C1 segment of cervical spinal cord (tissue), 14 donors: ENCODE measurements around the gene TNIK.
A peak's percentile ranks its signal among the peaks of the same experiment; 100 is the strongest.

Source experiments
- DNase-seq, 14 donors: peaks; one replicate each; lab custom pipeline; 2025; lab: John Stamatoyannopoulos, UW

Gene TNIK

DNA sequence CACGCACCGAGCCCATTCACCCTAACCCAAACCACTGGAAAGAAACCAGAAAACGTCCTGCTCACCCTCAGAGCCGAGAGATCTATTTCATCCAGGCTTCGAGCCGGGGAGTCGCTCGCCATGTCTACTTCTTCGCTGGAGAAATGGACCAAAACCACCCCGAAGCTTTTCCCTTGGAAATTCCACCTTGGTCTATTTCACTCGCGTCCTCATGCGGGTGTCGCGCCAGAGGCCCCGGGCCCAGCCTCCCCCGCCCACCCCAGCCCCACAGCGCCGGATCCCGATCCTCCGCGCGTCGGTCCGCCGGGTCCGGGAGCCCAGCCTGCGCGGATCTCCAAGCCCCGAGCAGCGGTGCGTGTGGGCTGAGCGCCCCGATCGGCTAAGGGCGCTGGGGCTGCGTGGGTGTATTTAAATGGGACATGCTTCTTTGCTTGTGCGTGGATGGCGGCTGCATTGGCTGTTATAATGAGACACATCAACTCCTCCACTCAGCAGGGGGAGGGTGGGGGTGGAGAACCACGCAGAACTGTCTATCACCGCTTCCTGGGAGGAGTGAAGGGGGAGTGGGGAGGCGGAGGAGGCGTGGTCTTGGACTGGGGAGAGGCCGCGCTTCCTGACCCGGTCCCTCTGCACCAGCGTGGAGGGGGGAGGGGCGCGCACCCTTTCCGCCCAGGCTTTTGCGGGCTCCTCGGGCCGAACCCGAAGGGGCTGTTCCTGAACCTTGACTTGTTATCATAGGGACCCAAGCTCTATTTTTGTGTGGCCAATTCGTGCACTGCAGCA, at the start of gene TNIK:
Gene TNIK (minus strand): TSS at position 464 of the 783 bp plus-strand sequence. CDS start 342 bp downstream, at position 122.
- peak; percentile 42 to 94 (median 86) for DNase-seq

DNA sequence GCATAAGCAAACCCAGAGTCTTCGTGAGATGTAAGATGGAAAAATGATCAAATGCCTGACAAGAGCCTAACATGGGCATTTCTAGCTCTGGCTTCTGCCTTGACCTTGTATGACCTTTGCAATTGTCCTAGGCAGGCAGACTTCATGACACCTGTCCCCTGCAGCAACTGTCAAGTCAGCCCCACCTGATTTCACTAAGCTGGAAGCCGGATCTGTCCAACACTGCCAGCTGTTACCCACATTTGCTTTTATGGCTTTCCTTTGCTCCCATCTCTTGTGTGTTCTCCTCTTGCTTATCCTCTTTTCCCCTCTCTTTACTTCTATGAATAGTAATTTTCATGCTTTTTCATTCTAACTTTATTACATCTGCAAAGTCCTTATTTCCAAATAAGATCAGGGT, 48.5 kb upstream of the TNIK start:
- DNase-seq, result no peak

DNA sequence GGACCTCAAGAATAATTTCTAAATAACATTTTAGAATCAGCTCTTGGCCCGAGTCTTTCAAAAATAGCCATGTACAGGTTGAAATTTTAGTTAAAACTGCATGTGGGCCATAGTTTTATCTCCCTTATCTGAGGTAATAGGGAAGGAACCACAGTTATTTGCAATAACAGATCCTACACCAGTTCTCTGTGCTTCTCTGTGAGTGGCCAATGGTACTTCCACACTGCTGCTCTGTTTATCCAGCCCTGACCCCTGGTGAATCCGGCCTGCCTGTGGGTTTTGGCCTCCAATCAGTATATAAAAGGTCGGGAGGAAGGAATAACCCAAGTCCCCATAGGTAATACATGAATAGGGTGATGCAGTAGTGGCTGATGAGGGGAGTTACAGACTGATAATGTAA, 48.0 kb upstream of the TNIK start:
- DNase-seq, result no peak

DNA sequence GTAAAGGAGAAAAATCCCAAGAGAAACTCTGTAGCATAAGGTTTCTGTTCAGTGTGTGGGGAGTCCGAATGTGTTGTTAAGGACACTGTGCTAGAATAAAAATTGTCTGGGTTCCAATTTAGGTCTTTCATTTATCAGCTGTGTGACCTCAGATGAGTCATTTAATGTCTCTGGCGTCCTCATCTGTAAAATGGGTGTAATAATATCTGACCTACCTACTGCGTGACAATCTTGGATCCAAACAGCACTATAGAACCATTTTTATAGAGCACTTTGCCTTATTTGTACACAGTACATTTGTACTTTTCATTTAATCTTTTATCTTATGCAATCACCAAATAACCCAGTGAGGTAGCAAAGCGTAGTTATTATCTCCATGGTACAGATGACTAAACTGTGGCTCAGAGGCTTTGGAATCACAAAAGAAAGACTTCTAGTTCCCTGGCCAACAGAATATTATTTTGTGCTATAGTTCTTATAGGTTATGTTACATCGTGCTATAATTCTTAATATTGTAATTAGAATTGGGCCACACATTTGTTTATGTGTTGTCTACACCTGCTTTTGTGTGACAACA, 46.6 kb upstream of the TNIK start:
- DNase-seq, result no peak

DNA sequence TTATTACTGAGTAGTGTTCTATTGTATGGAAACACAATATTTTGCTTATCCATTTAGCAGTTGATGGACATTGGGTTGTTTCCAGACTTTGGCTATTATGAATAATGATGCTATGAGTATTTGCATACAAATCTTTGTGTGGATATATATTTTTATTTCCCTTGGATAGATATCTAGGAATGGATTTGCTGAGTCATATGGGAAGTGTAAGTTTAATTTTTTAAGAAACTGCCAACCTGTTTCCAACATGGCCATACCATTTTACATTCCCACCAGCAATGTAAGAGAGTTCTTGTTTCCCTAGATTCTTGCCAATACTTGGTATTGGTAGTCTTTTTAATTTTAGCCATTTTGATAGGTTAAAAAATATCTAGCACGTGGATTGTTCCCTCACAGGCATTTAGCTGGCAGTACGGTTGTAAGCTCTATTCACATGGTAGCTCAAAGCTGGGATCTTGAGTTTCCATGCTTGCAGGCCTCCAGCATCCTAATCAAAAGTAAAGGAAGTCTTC, 45.7 kb upstream of the TNIK start:
- DNase-seq, result no peak

DNA sequence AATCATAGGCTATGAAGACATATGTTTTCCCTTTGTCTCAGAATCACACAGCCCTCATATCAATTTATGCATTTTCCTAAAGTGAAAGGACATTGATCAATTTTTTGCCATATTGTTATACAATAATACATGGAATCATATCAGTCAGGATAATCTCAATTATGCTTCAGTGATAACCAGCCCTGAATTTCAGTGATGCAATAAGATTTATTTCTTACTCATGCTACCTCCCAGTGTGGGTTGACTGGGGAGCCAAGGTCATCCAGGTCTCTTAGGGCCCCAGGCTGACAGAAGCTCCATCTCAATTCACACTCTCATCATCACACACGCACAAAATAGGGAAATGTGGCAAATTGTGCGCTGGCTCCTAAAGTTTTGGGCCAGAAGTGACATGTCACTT, 44.2 kb upstream of the TNIK start:
- DNase-seq, result no peak

DNA sequence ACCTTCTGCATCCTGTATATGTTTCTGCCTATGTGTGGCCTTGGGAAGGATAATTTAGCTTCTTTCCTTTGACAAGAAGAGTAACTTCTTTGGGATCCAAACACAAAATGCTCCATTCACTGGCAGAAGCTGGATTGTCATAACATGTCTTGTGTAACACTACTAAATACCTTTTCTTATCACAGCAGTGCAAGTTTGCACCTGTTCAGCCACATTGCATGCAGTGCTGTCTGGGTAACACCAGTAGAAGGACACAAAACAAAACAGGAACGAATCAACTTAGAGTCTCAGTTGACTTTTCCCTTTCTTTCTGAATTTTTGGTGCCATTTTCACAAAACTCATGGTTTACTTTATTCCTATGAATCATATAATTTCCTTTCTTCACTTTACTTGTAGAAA, 43.6 kb upstream of the TNIK start:
- DNase-seq, result no peak

DNA sequence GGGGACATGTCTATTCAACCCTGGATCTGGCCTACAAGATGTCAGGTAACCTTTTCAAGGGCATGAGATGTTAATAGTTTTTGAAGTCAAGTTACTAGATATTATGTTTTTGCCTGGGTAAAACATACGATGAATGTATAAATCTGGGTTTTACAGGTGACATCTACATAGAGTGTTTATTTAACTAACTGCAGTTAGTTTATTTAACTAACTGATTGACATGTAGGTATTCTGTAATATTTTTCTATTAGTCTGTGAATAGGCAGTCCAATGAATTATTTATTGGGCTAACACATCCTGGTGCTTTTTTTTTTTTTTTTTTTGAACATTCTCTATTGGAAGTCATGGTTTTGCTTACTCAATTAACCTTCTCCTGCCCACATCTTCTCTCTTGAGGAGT, 38.7 kb upstream of the TNIK start:
- DNase-seq, result no peak

DNA sequence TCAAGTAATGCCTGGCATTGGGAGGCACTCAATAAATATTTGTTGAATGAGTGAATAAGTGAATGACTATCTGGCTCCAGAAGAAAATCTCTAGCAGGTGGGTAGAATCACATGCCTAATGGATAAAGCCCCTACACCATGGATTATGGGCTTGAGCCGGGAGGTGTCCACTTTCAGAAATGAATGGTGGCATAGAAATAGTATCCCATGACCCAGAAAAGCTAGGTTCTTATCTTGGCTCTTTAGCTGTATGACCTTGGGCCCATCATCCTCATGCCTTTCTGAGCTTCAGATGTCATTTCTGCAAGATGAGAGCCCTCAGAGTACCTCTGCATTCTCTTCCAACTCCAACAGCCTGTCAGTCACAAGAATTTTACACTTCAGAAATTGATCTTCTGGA, 37.3 kb upstream of the TNIK start:
- DNase-seq, result no peak

DNA sequence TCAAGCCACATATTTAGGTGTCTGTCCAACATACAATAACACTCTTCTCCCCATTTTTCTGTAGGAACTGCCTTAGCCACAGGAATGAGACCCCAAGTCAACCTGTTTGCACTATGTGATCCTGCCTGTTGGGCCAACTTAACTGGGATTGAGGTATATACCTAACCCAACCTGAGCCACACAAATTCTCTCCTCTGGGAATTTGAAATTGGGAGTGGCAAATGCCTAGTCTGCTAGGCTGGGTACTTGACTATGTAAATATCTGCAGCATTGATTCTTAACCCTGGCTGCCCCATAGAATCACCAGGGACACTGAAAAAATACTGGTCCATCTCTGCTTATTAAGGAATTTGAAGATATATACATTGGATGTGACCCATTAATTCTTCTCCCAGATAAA, 35.2 kb upstream of the TNIK start:
- no peak for DNase-seq

DNA sequence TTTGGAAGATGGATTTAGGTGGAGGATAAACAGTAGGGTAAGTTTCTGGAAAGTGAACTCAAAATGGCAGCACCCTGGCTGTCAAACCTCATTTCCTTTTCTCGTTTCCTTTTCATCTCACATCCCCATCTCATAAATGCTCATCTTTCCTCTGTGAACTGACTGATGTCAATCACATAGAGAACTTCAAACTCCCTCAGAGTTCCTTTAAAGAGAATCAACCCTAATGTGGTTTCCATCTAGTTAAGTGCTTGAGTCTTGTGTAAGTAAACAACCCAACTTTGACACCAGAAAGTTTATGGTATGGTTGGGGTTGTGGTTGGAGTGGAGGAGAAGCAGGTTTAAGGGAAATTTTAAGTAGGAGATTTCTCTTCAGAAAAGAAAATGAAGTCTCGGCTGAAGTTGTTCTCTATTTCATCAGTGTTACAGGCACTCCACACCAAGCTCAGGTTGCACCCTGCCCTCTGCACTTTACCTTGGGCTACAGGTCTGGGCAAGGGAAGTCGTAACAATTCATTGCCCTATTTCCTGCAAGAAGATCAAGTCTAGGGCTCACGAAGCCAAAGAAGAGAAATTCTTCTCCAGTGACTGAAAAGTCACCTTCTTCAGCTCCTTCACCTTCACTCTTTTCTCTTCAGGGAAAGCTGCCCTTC, 34.4 kb upstream of the TNIK start:
- DNase-seq, result no peak

DNA sequence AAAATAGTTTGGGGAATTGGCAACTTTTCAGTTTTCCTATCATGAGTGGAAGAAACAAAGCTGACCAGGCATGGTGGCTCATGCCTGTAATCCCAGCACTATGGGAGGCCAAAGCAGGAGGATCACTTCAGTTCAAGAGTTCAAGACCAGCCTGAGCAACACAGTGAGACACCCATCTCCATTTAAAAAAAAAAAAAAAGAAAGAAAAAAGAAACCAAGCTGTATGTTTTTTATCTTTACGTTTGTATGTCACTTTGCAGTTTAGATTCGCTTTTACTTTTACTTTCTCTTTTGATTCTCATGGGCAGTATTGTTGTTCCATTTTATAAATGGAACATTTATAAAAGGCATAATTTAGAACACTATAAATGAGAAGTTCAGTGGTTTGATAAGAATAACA, 31.2 kb upstream of the TNIK start:
- no peak for DNase-seq

DNA sequence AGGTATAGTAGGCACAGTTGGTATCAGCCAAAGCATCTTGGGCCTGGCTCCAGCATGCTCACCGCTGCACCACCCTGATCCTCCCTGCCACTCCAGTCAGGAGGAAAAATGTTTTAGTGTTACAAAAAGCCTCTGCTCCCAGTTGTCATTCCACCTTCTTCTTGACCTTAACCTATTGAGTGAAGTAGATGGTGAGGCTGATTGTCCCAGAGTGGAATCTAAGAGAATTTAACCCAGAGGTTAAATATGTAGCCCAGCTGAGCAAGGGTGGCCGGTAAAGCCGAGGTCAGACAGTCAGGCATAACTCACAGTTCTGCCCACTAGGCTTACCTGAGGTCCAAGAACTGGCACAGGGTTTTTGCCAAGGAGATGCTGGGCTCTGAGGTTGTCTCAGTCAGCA, 30.7 kb upstream of the TNIK start:
- no peak for DNase-seq

DNA sequence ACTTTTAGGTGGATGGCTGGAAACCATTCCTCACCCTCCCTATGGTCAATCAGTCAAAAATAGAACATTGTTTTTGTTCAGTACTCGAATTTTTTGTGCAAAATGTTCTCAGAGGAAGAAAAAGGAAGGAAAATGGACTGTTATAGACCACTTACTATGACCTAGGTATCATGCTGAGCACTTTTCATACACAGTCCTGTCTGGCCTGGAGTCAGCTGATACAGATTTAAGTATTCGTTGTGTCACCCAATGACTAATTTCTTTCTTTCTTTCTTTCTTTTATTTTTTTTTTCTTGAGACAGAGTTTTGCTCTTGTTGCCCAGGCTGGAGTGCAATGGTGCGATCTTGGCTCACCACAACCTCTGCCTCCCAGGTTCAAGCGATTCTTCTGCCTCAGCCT, 29.1 kb upstream of the TNIK start:
- no peak for DNase-seq

DNA sequence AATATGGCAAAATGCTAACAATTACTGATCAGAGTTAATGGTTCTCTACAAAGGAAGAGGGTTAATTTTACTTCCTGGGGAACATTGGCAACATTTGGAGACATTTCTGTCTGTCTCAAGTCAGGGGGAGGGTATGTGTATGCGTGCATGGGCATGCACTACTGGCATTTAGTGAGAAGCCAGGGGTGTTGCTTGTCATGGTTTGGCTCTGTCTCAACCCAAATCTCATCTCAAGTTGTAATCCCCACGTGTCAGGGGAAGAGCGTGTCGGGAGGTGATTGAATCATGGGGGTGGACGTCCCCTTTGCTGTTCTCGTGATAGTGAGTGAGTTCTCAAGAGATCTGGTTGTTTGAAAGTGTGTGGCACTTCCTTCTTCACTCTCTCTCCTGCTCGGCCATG, 28.3 kb upstream of the TNIK start:
- no peak for DNase-seq

DNA sequence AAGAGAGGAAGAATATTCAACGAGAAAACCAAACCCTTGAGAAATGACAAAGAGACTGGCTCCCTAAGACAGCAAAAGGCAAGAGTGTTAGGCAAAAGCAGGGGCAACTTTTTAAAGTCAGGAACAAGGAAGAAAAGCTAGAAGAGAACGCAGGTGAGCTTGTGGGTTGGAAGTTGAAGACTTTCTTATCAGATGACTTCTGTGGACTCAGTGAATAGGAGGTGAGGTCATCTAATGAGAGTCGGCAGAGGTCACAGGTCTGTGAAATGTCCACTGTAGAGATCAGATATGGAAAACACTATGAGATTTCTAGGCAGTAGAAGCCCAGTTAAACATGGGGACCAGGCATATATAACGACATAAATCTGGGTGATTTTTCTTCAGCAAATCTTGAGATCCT, 27.2 kb upstream of the TNIK start:
- no peak for DNase-seq

DNA sequence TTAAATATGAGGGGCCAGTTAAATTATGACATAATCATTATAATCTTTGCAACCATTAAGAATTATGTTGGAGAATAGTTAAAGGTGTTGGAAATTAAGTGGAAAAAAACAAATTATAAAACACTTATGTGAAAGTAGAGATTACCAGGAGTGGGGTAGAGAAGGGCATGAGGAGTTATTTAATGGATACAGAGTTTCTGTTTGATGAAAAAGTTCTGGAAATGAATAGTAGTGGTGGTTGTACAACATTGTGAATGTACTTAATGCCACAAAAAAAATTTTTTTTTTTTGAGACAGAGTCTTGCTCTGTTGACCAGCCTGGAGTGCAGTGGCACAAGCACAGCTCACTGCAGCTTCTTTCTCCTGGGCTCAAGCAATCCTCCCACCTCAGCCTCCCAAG, 25.1 kb upstream of the TNIK start:
- DNase-seq, result no peak

DNA sequence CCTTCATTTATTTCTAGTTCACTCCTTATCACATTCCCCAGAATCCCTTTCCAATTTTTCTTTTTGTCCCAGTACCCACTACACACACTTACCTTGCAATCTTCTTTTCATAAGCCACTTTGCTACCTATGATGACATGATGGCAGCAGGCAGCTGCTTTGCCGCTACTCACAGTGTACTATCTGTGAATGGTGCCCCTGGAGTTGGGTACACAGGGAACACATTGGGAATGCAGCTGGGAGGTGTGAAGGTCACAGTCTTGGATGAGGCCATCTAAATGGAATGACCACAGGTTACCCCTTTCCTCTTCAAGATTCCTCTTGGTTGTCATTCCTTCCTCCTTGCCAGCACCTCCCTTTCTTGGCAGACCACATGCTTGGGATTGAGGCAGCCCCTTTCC, 20.8 kb upstream of the TNIK start:
- DNase-seq, result no peak

DNA sequence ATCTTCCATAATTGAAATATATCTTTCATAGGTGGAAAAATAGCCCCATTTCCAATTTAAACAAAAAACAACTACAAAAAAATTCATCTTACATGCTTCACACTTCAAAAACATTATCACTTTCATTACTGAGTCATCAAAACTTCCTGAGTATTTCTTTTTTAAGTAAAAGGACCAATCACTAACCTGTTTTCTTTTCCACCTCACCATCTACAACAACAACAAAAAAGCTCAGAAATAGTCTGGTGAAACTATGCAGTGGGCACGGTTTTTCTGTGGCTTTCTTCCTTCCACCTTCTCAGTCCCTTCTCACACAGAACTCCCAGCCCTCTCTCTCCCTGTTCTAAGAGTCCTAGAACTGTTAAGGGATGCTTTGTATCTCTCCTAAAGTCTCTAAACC, 20.3 kb upstream of the TNIK start:
- no peak for DNase-seq

DNA sequence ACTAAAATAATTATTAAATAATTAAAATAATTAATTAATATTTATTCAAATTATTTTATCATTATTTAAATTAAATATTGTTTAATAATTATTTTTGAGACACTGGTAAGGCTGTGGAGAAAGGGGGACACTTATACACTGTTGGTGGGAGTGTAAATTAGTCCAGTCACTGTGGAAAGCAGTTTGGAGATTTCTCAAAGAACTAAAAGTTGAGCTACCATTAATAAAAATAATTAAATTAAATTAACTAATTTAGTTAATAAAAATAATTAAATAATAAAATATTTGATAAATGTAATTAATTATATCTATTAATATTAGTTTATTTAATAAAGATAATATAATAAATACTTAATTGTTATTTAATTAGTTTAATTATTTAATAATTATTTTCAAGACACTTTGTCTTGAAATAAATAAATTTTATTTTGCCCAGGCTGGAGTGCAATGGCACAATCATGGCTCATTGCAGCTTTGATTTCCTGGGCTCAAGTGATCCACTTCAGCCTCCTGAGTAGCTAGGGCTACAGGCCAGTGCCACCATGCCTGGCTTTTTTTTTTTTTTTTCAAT, 16.4 kb upstream of the TNIK start:
- no peak for DNase-seq

DNA sequence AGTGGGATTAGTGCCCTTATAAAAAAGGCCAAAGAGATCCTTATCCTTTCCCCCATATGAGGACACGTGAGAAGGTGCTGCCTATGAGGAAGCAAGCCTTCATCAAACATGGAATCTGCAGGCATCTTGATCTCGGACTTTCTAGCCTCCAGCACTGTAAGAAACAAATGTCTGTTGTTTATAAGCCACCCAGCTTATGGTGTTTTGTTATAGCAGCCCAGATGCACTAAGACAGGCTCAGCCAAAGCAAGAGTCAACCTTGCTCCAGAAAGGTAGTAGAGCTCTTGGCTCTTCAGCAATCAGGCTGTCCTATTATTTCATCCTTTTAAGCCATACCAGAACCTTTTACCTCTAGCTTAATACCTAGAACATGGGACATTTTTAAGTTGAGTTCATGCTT, 12.3 kb upstream of the TNIK start:
- no peak for DNase-seq

DNA sequence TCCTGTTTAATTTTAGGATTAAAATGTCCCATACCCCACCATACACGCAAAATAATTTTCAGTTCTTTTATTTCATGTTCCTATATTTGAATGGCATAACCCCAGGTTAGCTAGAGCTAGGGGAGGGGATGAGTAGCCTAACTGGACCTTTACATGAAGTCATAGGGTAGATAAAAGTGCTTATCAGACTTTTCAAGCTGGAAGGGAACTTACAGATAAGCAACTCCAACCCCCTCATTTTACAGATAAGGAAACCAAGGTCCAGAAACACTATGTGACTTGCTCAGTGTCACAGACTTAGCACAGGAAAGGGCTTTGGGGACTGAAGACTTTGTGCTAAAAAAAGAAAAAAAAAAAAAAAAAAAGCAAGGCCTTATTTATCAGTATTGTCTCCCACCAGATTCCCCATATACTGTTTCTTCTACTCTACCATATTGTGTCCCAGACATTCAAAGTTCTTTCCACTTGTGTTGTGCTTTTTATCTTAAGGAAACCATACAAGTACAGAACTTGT, 10.6 kb upstream of the TNIK start:
- no peak for DNase-seq
